Dedifferentiated amniotic fluid mesenchymal stem cell (primary cell): Measurements from ENCODE around the gene EIF2S2.

Experiments
- DNase-seq: peaks from one replicate; pipeline ENCODE4 v3.0.0-alpha.2; 2016; ENCODE audit errors: extremely low spot score

EIF2S2 gene

GRCh38 chr20:34062570-34063482, 49.2 kb downstream of the EIF2S2 start:
- DNase-seq: no peak

DNA sequence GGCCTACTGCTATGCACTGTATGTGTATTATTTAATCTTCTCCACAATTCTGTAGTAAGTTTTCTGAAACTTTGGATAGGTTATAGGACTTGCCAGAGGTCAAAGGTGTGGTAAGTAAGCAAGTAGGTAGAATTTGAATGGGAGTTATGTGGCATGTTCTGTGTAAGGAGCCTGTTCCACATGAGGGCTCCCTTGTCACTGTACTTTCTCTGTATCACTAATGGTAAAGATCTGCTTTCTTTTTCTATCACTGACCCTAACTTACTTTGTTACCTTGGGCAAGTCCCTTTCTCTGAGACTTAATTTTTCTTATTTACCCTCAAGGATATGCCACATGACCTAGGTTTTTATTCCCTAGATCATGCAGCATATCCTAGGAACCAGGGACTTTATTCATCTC, 50.3 kb downstream of the EIF2S2 start:
- no peak for DNase-seq

DNA sequence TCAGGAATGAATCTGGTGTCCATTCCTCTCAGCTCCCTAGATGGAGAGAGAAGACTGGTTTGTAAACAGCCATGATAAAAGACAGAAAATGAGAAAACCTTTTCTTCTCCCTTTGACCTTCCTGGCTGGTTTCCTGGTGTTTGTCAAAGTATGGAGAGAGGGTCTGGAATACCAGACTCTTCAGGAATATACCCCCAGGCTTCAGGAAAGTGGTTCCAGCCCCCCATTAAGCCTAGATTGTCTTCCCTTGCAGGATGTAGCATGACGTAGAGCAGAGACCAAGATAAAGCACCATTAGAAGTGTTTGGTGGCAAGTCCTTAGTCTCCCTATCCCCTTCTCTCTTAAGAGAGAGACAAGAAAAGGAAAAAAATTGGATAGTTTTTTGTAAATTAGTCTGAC, 51.1 kb downstream of the EIF2S2 start:
- no peak for DNase-seq

DNA sequence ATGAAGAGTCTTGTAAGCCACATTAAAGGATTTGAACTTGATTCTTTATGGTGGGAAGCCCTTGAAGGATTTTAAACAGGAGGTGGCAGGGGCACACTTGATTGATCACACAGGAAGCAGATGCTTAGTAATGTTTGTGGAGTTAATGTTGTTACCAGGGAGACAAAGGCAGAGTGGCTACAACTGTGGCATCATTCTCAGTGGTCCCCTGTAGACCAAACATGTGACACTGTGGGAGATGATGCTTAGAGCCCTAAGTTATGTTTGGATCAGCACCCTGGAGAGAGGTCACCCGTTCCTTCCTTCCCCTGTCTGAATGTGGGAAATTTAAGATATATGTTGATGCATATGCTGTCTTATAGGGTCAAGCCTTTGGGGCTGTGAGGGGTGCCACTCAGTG, 53.2 kb downstream of the EIF2S2 start:
- no peak for DNase-seq

DNA sequence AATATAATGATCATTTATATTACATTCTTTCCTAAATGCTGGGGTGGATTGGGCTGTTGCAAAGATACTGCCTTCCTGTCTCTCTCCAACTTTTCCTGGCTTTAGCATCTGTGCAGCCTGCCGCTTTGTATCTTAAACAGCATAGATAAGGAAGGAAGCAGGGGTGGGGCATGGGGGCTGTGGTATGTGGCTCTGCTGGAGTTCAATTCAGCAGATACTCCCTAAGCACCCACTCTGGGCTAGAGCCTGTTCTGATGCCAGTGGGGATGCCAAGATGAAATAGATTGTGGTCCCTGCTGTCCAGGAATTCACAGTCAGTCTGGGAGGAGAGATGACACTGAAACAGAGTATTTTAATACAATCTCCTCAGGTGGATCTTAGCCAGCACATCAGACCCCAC, 56.8 kb downstream of the EIF2S2 start:
- no peak for DNase-seq

DNA sequence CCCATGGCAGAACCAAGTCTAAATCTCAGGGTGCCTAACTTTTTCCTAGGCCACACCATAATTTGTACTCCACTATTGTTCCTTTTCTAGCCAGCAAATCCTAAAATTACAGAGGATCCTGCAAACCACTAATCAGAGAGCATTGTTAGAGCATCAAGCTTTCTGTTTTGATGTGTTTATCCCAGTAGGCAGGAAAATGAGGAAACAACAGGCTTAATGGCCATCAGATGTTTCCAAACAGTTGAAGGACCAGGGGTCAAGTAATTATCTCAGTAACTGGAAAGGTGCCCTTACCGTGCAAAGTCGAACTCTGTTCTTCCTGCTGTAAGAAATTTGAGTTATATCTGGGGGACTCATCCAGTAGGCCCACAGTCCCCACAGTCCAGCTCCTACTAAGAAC, 59.6 kb downstream of the EIF2S2 start:
- no peak for DNase-seq

- DNase-seq: no peak
Observed at GRCh38 chr20:34049897-34050695, 61.9 kb downstream of the EIF2S2 start.

- DNase-seq: no peak
Observed at GRCh38 chr20:34049389-34049788, 62.7 kb downstream of the EIF2S2 start.

DNA sequence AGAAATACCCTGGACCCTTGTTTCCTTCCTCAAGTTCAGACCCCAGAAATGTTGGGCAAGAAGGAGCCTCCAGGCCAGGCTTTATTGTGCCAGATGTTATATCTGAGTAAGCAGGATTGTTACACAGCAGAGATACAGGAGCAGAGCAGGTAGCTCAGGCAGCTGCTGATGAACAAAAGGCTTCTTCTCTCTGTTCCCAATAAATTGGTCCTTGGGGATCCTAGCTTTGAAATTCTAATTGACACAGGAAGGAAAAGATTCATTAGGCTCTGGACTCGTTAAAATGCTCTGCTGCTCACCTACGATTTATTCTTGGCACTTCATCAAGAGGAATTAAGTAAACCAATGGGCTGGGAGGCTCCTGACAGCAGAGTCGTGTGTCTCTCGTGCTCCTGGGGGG, 64.1 kb downstream of the EIF2S2 start:
- DNase-seq: no peak

DNA sequence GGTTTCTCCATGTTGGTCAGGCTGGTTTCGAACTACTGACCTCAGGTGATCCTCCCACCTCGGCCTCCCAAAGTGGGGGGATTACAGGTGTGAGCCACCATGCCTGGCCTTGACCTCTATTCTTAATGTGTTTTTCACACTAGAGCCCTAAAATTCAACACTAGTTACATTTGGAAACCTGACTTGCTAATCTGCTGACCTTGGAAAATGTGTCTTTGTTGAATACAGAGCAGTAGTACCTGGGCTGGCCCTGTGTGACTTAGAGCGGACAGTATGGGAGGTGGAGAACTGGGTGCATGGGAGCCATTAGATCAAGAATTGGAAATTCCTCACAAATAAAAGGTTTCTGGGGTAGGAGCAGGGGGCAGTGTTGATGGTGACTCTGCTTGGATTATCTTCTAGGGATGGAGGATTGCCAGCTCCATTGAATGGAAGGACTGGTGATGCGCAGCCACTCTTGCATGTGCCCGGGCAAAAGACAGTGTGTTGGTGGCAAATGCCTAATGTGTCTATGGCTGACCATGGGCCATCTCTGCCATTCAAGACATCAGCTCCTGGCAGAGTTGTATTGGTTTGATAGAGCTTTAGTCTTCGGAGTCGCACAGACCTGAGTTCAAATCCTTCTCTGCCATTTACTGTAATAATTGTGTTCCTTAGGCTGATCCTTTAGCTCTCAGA, 64.9 kb downstream of the EIF2S2 start:
- no peak for DNase-seq

DNA sequence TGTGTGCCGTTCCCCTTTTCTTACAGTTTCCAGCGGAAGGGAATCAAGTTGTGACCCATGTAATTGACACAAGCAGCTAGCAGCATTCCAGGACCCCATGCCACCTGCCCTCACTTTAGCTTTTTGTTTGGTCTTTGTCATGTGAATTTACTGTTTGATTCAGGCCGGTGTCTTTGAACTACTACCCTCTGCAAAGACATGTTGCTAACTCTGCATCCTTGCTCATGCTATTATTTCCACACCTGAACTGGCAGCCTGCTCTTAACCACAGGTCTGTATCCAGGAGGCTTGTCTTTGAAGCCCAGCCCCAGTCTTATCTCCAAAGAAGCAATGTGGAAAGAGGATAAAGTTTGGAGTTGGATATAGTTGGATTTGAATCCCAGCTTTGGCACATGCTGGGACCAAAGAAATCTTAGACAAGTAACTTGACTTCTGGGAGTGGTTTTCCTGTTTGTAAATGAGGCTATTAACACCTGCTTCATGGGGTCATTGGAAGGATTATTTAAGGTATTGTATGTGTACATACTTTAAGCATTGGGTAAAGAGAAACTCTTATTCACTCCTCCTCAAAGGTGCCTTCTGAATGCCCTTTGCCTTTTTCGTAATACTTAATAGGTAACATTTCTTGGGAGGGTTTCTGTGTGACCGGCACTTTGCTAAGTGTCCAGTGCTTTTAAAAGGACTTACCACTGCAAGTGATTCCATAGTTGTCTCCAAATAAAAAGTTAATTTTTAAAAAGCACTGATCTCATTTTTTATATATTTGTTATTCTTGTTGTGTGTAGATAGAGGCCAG, 65.9 kb downstream of the EIF2S2 start:
- no peak for DNase-seq

GRCh38 chr20:34045294-34045693, 66.7 kb downstream of the EIF2S2 start:
- no peak for DNase-seq

GRCh38 chr20:34043025-34043424, 69.0 kb downstream of the EIF2S2 start:
- no peak for DNase-seq

DNA sequence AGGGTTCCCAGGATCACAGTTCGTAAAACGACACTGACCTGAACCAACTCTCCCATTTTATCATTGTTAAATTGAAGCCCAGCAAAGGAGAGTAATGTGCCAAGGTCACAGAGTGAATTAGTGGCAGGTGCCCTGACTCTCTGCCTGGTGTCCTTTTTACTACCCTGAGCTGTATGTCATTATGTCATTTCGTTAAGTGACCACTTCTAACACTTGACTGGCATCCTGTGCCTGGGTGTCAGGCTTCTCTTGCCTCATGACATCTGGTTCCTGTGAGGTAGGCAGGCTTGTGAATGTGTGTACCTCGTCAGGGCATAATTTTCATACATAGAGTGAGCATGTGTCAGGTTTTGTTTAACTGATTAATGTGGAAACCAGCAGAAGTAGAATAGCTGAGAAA, 69.8 kb downstream of the EIF2S2 start:
- no peak for DNase-seq

DNA sequence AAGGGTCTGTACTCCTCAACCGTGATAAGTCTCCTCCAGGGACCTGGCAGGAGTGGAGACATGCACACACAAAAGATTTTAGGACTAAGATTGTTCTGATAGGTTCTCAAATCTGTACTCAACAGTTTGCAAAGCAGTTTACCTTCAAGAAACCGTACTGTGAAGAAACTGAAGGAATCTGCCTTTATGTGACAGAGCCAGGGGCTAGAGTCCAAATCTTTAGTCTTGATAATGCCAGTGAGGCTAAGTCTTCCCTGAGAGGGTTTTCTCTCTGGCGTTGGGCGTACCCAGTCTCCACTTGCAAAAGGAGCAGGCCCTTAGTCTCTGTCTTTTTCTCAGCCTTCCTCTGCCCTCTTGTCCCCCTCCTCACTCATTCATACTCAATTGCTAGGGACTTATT, 70.8 kb downstream of the EIF2S2 start:
- DNase-seq: no peak

GRCh38 chr20:34040300-34040995, 71.6 kb downstream of the EIF2S2 start:
- DNase-seq: no peak
